Hepatic stellate cell (primary cell): Measurements from ENCODE around the gene GOLM1.
A peak's percentile ranks its signal among the peaks of the same experiment; 100 is the strongest.

Source experiments
- DNase-seq: peaks from one replicate; pipeline ENCODE4 v3.0.0; 2011; ENCODE audit warnings: low spot score

GOLM1 gene

GRCh38 chr9:86045654-86046053, 53.7 kb downstream of the GOLM1 start:
- DNase-seq, result no peak

- no peak for DNase-seq
These were observed 55.4 kb downstream of the GOLM1 start for GRCh38 chr9:86043999-86044398.

GRCh38 chr9:86043586-86043985, 55.8 kb downstream of the GOLM1 start:
- no peak for DNase-seq

GRCh38 chr9:86042199-86042978, 57.0 kb downstream of the GOLM1 start:
- no peak for DNase-seq

- peak; percentile 46 for DNase-seq
These were observed 58.0 kb downstream of the GOLM1 start for GRCh38 chr9:86041311-86041741.

- DNase-seq, result no peak
These were observed 58.5 kb downstream of the GOLM1 start for GRCh38 chr9:86040861-86041155.

GRCh38 chr9:86039991-86040860, 59.1 kb downstream of the GOLM1 start:
- DNase-seq, result no peak

GRCh38 chr9:86036555-86036954, 62.8 kb downstream of the GOLM1 start:
- no peak for DNase-seq

- no peak for DNase-seq
These were observed 63.4 kb downstream of the GOLM1 start for GRCh38 chr9:86035827-86036440.

GRCh38 chr9:86034863-86035734, 64.3 kb downstream of the GOLM1 start:
- peak; percentile 54 for DNase-seq

GRCh38 chr9:86027767-86028166, 71.6 kb downstream of the GOLM1 start:
- DNase-seq, result no peak

GRCh38 chr9:86022687-86023266, 76.6 kb downstream of the GOLM1 start:
- DNase-seq, result no peak

- no peak for DNase-seq
These were observed 78.2 kb downstream of the GOLM1 start for GRCh38 chr9:86021166-86021565.

GRCh38 chr9:86020731-86021130, 78.6 kb downstream of the GOLM1 start:
- no peak for DNase-seq

GRCh38 chr9:86009133-86009532, 90.2 kb downstream of the GOLM1 start:
- DNase-seq, result no peak

GRCh38 chr9:86005253-86005775, 94.0 kb downstream of the GOLM1 start:
- no peak for DNase-seq

GRCh38 chr9:85995599-85995998, 103.8 kb downstream of the GOLM1 start:
- DNase-seq, result no peak

- DNase-seq, result no peak
These were observed 104.3 kb downstream of the GOLM1 start for GRCh38 chr9:85995097-85995496.

- DNase-seq, result no peak
These were observed 105.2 kb downstream of the GOLM1 start for GRCh38 chr9:85994191-85994590.

GRCh38 chr9:85987236-85987635, 112.1 kb downstream of the GOLM1 start:
- DNase-seq, result no peak

GRCh38 chr9:85984457-85984856, 114.9 kb downstream of the GOLM1 start:
- DNase-seq, result no peak
